Stimulated activated CD4-positive, alpha-beta T cell treated with anti-CD3 and anti-CD28 coated beads, Interleukin-4, amount 100 ng/mL, for 4 hours (primary cell): ENCODE data around the gene KIF2A.
A peak's percentile ranks its signal among the peaks of the same experiment; 100 is the strongest.

ENCODE experiments used
- DNase-seq, 2 experiments: peaks; one replicate each; pipeline ENCODE4 v3.0.0-alpha.2; 2020

Gene KIF2A

DNA sequence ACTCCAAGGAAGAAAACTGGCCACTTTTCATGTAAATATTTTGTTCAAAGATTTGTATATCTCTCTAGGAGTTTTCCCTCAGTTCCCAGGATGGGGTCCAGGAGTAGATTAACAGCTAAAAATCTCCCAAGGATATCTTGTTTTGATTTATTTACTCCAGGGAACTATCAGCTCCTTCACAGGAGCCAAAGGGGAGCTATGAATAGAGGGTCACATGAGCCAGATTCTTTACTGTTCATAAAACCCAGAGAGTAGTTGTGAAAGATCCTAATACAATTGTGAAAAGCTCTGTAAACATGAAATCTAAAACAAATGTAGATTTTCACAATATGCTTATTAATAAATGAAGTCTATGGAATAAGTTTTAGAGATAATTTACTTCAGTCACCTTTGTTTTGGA lies 80.8 kb downstream of the KIF2A start:
- DNase-seq: no peak

GRCh38 chr5:62395210-62395950 lies 89.4 kb downstream of the KIF2A start:
- no peak for DNase-seq

- peak; percentile 84 to 94 for DNase-seq
These were observed 97.6 kb downstream of the KIF2A start, which contains the start of gene DIMT1 for GRCh38 chr5:62403411-62404250. Gene DIMT1 (minus strand): TSS chr5:62403905. CDS start chr5:62403772, 133 bp downstream.

DNA sequence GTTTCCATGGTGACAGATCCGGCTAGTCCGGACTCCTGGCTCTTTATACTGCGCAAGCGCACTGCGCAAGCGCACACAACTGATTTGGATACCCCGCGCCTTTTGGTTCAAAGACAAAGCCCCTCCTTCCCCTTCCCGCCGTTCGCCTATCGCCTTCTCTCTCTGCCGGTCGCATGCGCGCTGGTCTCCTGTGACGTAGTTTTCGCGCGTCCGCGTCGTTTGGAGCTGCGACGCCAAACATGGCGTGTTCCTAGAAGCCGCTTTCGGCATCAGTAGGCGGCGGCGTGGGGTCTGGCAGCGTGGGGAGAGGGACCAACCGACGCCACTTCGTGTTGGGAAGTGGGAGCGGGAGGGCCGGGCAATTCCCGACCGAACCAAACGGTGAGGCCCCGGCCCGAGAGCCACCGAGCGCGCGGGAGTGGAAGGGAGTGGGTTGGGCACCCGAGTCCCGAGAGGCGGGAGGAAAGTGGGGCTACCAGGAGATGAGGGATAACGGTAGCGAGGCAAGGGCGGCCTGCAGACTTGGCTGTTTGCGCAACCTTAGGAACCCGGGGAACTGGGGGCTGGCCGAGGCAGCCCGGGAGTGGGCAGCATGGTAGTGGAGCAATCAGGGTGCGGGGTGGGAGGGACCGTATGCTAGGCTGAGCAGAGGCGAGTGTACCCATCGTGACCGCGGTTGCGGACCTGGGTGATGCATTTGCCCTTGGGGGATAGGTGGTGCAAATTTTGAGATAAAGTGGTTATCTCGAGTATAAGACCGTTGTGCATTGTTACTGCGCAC lies 106.7 kb downstream of the KIF2A start, which contains the start of gene IPO11:
Gene IPO11 (plus strand): TSS at position 215 of the 781 bp plus-strand sequence. CDS start 24,517 bp downstream, outside the sequence.
- peak; percentile 96 to 99 for DNase-seq

DNA sequence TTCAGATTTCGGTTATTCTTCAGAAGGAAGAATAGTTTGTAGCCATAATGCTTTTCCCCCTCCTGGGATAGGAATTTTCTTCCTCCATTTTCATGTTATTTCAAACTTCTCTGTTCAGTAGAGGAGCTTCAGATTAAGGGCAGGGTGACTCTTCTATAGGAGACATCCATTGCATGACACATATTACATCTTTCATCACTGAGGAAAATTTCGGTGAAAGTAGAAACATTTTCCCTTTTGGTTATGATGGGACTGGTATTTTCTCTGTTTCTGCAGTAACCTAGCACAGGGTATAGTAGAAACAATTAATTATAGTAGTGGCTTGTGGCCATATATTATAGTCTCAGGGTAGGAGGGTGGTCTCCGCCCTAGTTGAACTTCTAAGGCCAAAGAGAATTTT lies 107.7 kb downstream of the KIF2A start:
- DNase-seq: no peak

DNA sequence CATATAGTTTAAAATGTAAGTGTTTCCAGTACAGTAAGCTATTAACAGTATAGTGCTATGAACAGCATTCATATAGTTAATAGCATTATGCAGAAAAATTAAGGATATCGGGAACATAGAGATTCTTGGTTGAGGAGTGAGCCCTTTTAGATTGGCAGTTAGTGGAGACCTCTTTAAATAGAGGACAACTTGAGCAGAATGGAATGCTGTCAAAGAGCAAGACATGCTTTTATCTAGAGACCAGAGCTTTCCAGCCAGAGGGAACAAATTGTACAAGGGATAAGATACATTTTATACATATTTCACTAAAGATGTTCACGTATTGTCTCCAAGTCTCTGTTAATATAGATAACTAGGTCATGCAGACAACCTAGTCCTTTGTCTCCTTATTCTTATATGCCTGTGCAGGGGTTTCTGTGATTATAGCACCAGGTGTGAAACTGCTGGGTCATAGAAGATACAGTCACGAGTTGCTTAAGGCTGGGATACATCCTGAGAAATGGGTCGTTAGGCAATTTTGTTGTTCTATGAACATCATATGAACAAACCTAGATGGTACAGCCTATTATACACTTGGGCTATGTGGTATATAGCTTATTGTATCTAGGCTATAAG lies 112.6 kb downstream of the KIF2A start:
- DNase-seq: no peak

DNA sequence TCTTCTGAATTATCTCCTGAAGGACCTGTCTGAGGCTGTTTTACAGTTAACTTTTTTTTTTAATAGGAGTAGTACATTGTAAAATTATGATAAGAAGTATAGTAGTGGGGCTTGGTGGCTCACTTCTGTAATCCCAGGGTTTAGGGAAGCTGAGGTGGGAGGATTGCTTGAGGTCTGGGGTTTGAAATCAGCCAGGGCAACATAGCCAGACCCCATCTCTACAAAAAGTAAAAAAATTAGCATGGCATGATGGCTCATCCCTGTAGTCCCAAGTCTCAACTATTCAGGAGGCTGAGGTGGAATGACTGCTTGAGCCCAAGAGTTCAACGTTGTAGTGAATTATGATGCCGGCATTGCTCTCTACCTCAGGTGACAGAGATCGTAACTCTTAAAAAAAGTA lies 113.6 kb downstream of the KIF2A start:
- DNase-seq: no peak

DNA sequence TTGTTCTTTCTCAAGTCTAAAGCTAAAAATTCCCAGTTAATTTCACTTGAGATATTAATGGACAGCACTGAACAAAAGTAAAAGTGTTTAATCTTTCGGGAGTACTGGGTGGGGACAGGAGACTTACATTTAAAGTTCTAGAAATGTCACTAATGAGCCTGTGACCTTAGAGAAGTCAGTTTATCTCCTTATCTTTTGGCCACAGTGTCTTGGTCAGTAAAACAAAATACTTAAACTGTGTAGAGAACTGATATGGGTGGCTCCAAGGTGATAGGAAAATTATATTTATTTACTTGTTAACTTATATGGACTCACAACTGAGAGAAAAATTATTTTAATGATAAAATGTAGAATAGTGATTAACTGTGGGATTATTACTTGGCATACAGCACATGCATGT lies 115.4 kb downstream of the KIF2A start:
- DNase-seq: no peak

GRCh38 chr5:62424763-62425162 lies 118.8 kb downstream of the KIF2A start:
- no peak for DNase-seq

DNA sequence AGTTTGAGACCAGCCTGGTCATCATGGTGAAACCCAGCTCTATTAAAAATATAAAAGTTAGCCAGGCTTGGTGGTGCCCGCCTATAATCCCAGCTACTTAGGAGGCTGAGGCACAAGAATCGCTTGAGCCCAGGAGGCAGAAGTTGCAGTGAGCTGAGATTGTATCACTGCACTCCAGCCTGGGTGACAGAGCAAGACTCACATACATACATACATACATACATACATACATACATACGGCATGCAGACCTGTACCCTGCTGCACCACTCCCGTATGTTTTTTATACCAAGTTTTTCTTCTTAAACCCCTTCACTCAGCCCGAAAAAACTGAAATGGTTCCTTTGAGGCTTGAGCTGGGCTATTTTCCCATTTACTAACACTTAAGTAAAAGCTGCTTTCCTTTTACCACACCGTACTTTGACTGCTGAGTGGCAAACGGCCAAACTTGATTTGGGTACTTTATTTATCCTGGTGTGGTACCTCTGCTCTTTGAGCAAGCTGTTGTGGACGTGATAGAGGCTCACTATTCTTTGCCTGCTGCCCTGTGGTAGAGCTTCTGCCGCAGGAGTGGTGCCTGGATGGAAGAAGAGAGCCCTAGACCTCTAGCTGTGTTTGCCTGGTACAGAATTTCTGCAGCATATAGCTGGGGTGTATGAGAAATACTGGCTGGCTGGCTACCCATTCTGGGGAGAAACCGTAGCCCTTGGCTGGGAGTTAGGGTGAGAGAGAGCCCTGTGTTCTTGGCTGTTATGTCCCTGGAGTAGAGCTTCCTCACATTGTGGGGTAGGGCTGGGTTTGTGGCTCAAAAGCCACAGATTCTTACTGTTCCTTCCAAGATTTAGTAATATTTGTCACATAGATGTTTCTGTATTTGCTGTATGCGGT lies 126.0 kb downstream of the KIF2A start:
- DNase-seq: no peak

DNA sequence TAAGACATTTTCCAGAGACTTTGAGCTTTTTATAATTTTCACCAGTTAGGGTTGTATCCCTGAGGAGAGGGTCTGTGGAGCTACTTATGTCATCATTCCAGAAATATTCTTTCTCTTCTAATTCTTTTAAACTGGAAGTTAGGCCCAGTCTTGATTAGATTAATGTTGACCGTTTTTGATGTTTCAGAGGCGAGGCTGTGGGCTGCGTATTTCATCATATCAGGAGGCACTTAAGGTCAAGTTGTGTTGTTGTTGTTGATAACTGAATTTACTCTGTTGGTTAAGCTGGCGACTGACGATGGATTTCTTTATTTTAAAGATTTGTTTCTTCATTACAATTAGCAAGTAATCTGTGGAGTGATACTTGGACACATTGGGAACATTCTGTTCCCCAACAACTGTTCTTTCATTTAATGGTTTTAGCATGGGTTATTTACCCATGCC lies 126.6 kb downstream of the KIF2A start:
- DNase-seq: no peak
